DOHH2 (cell line): ENCODE measurements around the gene KLHL1.

Experiments used
- H3F3A ChIP-seq: fragments of 200-600 bp; sonication (generic), shearing (Covaris generic); 2 replicates; pipeline ENCODE4 v1.6.0; 2016; ENCODE audit warnings: antibody characterized with exemption, mild to moderate bottlenecking; ENCODE audit not compliant: control insufficient read depth, insufficient read depth
- H3K27ac ChIP-seq: fragments of 200-600 bp; sonication (generic); 2 replicates; pipeline ENCODE4 v1.5.1; 2014; ENCODE audit warnings: low read depth, mild to moderate bottlenecking, low read length, moderate library complexity
- H3K27me3 ChIP-seq: fragments of 200-600 bp; sonication (generic); 2 replicates; pipeline ENCODE4 v1.6.1; 2014; ENCODE audit warnings: mild to moderate bottlenecking, low read length, mixed read lengths; ENCODE audit not compliant: control insufficient read depth
- H3K36me3 ChIP-seq: fragments of 200-600 bp; sonication (generic); 2 replicates; pipeline ENCODE4 v1.6.1; 2014; ENCODE audit warnings: mild to moderate bottlenecking, low read length, moderate library complexity, mixed read lengths; ENCODE audit not compliant: control insufficient read depth
- H3K4me1 ChIP-seq: fragments of 200-600 bp; sonication (generic); 2 replicates; pipeline ENCODE4 v1.6.1; 2014; ENCODE audit warnings: mild to moderate bottlenecking, low read length, mixed read lengths; ENCODE audit not compliant: control insufficient read depth
- H3K4me2 ChIP-seq: fragments of 200-600 bp; sonication (generic); 2 replicates; pipeline ENCODE4 v1.6.0; 2014; ENCODE audit warnings: mild to moderate bottlenecking, low read length, moderate library complexity
- H3K4me3 ChIP-seq: fragments of 200-600 bp; sonication (generic); 2 replicates; pipeline ENCODE4 v1.5.1; 2014; ENCODE audit warnings: mild to moderate bottlenecking, low read length, mixed read lengths
- H3K79me2 ChIP-seq: fragments of 200-600 bp; sonication (generic); 2 replicates; pipeline ENCODE4 v1.6.1; 2014; ENCODE audit warnings: mild to moderate bottlenecking, low read length, mixed read lengths; ENCODE audit not compliant: control insufficient read depth
- H3K9me2 ChIP-seq: fragments of 200-600 bp; sonication (generic); replicated peaks from 2 replicates; pipeline ENCODE4 v1.6.1; 2014; ENCODE audit warnings: mild to moderate bottlenecking, low read length, mixed read lengths; ENCODE audit not compliant: control insufficient read depth
- H3K9me3 ChIP-seq: fragments of 200-600 bp; sonication (generic); 2 replicates; pipeline ENCODE4 v1.6.1; 2014; ENCODE audit warnings: antibody characterized with exemption, low read length, mixed read lengths; ENCODE audit not compliant: control insufficient read depth, insufficient read depth
- H4K20me1 ChIP-seq: fragments of 200-600 bp; sonication (generic); 2 replicates; pipeline ENCODE4 v1.6.0; 2014; ENCODE audit warnings: low read depth, mild to moderate bottlenecking, antibody characterized with exemption, low read length, moderate library complexity; ENCODE audit not compliant: control insufficient read depth, insufficient read depth
- EZH2phosphoT487 ChIP-seq: fragments of 200-600 bp; sonication (generic); IDR thresholded peaks from 2 replicates; pipeline ENCODE4 v1.6.1; 2017; ENCODE audit warnings: borderline replicate concordance, mild to moderate bottlenecking, antibody characterized with exemption, low read length, moderate library complexity, mixed read lengths
- TF ChIP-seq, protein P1 (sequence below): fragments of 200-600 bp; sonication (generic); IDR thresholded peaks from one replicate; pipeline ENCODE4 v1.5.1; 2014; ENCODE audit warnings: antibody characterized with exemption, mild to moderate bottlenecking, low read depth, low read length; ENCODE audit not compliant: poor library complexity, severe bottlenecking

The KLHL1 gene

DNA sequence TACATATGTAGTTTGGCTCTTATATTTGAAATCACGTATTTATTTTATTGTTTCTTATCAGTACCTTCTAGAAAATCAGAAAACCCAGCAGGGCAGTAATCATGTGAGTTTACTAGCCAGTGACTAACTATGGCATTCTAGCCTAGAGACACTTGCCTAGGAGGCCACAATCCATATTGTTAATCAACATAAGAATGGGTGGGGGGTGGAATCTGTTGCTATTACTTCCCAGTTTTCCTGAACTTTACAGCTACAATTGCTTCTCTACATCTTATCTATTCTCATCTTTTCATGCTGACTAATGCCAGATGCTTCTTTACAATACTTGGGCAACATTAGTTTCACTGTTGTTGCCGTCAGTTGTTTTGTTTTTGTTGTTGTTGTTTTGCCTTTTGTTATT lies 19.3 kb downstream of the KLHL1 start:
- Histone ChIP-seq H3K4me2 (no peak overlapping the region), H3K9me2 (no peaks in the 10 kb centered on the region), H3K4me1 (no peaks in the 10 kb centered on the region), H3K27ac (no peak overlapping the region), H3K9me3 (no peaks in the 10 kb centered on the region), H3K36me3 (no peaks in the 10 kb centered on the region), H4K20me1 (no peaks in the 10 kb centered on the region), H3K27me3 (no peaks in the 10 kb centered on the region), H3K79me2 (no peaks in the 10 kb centered on the region), H3K4me3 (no peak overlapping the region), H3F3A (no peaks in the 10 kb centered on the region)
- TF ChIP-seq EZH2phosphoT487 = no peak
- TF ChIP-seq, protein P1, sequence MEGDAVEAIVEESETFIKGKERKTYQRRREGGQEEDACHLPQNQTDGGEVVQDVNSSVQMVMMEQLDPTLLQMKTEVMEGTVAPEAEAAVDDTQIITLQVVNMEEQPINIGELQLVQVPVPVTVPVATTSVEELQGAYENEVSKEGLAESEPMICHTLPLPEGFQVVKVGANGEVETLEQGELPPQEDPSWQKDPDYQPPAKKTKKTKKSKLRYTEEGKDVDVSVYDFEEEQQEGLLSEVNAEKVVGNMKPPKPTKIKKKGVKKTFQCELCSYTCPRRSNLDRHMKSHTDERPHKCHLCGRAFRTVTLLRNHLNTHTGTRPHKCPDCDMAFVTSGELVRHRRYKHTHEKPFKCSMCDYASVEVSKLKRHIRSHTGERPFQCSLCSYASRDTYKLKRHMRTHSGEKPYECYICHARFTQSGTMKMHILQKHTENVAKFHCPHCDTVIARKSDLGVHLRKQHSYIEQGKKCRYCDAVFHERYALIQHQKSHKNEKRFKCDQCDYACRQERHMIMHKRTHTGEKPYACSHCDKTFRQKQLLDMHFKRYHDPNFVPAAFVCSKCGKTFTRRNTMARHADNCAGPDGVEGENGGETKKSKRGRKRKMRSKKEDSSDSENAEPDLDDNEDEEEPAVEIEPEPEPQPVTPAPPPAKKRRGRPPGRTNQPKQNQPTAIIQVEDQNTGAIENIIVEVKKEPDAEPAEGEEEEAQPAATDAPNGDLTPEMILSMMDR = no peak

DNA sequence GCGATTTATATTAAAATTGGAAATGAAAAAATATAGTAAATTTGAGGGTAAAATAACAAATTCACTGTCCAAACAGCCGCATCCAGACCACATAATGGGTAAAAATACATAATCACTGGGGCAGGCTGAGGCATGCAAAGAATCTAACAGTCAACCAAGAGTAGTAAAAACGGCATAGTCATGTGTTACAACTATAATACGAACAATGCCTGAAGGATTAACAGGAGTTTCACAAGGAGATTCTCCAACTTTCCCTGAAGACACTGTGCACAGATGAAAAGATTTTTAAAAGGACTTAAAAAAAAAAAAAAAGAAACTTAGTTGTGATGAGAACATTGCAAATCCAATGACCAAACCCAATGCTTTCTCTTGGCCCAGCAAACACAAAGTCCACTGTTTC lies 21.0 kb downstream of the KLHL1 start:
- Histone ChIP-seq H3K27ac (no peak overlapping the region), H4K20me1 (no peaks in the 10 kb centered on the region), H3K79me2 (no peaks in the 10 kb centered on the region), H3K4me2 (no peak overlapping the region), H3K4me1 (no peaks in the 10 kb centered on the region), H3K4me3 (no peak overlapping the region), H3K9me3 (no peaks in the 10 kb centered on the region), H3F3A (no peaks in the 10 kb centered on the region), H3K9me2 (no peaks in the 10 kb centered on the region), H3K27me3 (no peaks in the 10 kb centered on the region), H3K36me3 (no peaks in the 10 kb centered on the region)
- TF ChIP-seq, protein P1 = no peak
- TF ChIP-seq EZH2phosphoT487 = no peak

DNA sequence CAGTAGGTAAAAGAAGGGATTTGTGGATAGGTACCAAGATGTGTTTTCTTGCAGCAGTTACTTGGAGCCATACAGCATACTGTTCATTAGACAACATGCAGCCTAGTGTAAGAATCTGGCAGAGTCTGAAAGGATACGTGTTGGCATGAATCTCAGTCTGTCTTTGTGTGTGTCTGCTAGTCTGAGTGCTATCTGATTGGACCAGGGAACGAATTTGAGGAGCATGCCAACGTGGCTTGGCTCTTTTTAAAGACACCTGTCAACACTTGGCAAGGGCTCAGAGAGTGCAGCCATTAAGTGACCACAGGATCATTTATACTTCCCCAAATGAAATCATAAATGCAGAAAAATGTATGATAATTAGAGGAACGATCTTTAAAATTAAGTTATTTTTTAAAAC lies 28.2 kb downstream of the KLHL1 start:
- H3K36me3 ChIP-seq = no peaks in the 10 kb centered on the region

More for the DNA sequence above, 28.2 kb downstream of the KLHL1 start:
- no peaks in the 10 kb centered on the region for H3F3A ChIP-seq
- no peaks in the 10 kb centered on the region for H3K79me2 ChIP-seq
- TF ChIP-seq, protein P1 = no peak
- TF ChIP-seq EZH2phosphoT487 = no peak
- no peaks in the 10 kb centered on the region for H3K9me3 ChIP-seq
- H3K27ac ChIP-seq = no peak overlapping the region
- H3K4me2 ChIP-seq = no peak overlapping the region
- H3K9me2 ChIP-seq = no peaks in the 10 kb centered on the region
- H3K4me3 ChIP-seq = no peak overlapping the region
- H3K4me1 ChIP-seq = no peaks in the 10 kb centered on the region
- no peaks in the 10 kb centered on the region for H4K20me1 ChIP-seq
- H3K27me3 ChIP-seq = no peaks in the 10 kb centered on the region
